HCT116 (cell line): Measurements from ENCODE around the gene RNH1.

ENCODE experiments used
- CTCF ChIP-seq, 3 experiments: fragments of 200-600 bp in 1 of 3; sonication (generic) in 1 of 3; IDR thresholded peaks in 2 of 3; conservative IDR thresholded peaks in 1 of 3; 2 replicates each; pipeline ENCODE4 v1.5.1; 2012 to 2017; ENCODE audit warnings: low read depth in 2 of 3, low read length in 2 of 3, antibody characterized with exemption in 1 of 3, borderline replicate concordance in 1 of 3, control low read depth in 1 of 3, mild to moderate bottlenecking in 1 of 3, mixed read lengths in 1 of 3, mixed run types in 1 of 3, moderate library complexity in 1 of 3; ENCODE audit not compliant: insufficient read depth in 1 of 3
- EZH2 ChIP-seq: fragments of 200-600 bp; sonication (generic); IDR thresholded peaks from 2 replicates; pipeline ENCODE4 v1.6.1; 2017; ENCODE audit warnings: antibody characterized with exemption, mixed run types
- POLR2A ChIP-seq: IDR thresholded peaks from 2 replicates; pipeline ENCODE4 v1.7.0; 2011; ENCODE audit warnings: borderline replicate concordance; ENCODE audit not compliant: insufficient read depth, insufficient read length; ENCODE audit errors: extremely low read depth
- POLR2AphosphoS5 ChIP-seq: IDR thresholded peaks from 2 replicates; pipeline ENCODE4 v1.6.1; 2011; ENCODE audit warnings: mild to moderate bottlenecking, low read depth, low read length, moderate library complexity

DNA sequence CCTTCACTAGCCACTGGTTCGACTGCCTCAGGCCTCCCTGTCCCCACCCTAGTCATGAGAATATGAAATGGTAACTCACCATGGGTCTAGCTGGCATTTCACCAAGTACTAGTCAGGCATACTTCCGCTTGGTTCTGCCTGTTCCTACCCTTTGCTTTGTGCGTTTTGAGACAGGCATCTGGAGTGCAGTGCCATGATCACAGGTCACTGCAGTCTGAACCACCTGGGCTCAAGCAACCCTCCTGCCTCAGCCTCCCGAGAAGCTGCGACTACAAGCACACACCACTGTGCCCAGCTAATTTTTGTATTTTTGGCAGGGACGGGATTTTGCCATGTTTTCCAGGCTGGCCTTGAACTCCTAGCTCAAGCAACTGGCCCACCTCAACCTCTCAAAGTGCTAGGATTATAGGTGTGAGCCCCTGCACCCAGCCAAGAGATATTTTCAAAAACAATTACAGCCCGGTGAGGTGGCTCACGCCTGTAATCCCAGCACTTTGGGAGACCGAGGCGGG is 14.2 kb upstream of the RNH1 start:
- TF ChIP-seq CTCF (IDR thresholded peaks at IDR 0.05 in 2 of 3, conservative IDR thresholded peaks at IDR 0.05 in 1 of 3; ENCODE audit: borderline replicate concordance in 1 of 3, insufficient read depth in 1 of 3, low read depth in 2 of 3, low read length in 2 of 3) (no peak), POLR2A (no peak), POLR2AphosphoS5 (no peak), EZH2 (no peak)
